HG03575 (cell line): ENCODE measurements around the gene PXMP4.

Source experiments
- ATAC-seq: cut with Tn5 transposase; IDR thresholded peaks from one replicate; pipeline ENCODE4 v1.9.1; 2021; ENCODE audit not compliant: unreplicated experiment, insufficient number of reproducible peaks, low FRiP score; ENCODE audit errors: extremely low read depth

The PXMP4 gene

DNA sequence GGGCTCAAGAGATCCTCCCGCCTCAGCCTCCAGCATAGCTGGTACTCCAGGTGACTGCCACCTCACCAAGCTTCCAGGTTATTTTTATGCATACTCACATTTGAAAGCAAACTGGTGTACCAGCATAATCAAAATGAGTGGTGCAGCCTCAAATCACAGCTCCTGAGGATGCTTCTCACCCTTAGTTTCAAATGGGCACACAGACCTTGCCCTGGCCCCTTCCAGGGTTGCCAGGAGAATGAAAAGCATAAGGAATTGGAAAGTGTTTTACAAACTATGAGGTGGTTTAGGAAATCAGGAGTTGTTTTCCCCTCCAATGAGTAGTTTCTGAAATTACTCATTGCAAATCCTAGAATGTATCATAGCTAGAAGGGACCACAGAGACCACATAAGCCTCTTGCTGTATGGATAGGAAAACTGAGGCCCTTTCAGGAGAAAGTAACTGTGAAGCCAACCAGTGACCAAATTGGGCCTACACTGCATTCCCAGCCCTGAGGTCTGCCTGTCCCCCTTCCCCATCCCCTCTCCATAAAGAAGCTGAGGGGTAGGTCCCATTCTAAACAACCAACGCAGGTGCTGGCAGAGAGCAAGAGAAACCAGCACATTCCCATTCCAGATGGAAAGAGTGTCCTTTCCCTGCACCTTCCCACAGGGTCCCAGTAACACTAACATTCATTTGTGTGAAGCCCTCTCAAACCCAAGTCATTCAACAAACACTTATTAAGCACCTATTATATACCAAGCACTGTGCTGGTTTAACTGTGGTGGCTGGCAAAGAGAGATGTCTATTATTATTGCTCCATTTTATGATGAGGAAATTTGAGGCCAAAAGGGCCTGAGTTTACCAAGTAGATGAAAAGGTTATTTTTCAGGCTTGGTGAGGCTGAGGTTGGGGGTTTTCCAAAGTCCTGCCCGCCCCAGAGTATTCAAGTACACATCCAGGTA lies 31.8 kb downstream of the PXMP4 start:
- ATAC-seq = no peak

DNA sequence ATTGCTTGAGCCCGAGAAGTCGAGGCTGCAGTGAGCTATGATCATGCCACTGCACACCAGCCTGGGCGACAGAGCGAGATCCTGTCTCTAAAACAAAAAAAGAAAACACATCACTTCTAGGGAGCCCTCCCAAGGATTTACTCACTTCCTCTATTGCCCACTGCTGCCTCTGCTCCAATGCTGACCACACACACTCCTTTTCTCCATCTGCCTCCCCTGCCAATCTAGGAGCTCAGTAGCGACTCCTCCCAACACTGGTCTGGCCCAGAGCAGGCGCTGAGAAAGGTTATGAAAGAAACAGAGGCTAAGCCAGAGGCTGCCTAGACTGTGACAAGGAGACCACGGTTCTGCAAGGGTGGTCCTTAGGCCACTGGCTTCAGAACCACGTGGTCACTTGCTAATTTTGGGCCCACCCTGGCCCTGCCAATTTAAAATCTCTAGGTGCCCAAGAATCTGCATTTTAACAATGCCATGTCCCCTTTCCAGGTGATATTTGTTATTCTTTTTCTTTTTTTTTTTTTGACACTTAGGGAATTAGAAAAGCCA lies 32.7 kb downstream of the PXMP4 start:
- ATAC-seq = no peak

GRCh38 chr20:33686984-33687366 lies 33.1 kb downstream of the PXMP4 start:
- ATAC-seq = no peak

- peak; percentile 29 for ATAC-seq
Observed at GRCh38 chr20:33686100-33686983, 33.8 kb downstream of the PXMP4 start, which contains the start of gene E2F1. E2F1 (minus strand) TSS chr20:33686385; CDS start chr20:33686264, 121 bp downstream.

DNA sequence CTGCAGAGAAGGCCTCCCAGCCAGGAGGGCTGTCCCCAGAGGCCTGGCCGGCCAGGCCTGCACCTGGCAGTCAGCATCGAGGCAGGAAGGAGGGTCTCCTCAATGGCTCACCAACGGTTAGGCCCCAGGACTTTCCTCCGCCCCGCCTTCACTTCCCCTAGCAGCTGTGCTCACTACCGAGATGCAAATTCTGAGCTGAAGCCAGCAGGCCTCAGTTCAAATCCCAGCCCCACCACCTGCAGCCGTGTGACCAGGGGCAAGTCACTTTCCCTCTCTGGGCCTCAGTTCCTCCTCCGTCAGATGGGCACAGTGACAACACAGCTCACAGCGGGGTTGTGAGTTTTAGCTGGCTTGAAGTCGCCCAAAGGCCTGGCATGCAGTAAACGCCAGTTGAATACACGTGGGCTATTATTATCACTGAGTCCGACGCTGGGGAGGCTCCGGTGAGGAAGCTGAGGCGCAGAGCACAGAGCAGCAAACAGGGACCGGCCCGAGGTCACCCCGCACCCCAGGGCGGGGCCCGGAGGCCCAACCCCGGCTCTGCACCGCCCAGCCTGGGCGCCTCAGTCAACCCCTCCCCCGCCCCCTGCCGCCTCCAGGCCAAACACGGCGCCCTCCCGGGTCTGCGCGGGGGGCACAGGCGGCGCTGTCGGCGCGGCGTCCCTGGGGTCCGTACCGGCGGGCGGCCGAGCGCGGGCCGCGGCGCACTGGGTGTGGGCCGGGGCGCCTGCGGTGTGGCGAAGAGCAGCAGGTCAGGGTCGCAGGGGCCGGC lies 34.6 kb downstream of the PXMP4 start:
- no peak for ATAC-seq

DNA sequence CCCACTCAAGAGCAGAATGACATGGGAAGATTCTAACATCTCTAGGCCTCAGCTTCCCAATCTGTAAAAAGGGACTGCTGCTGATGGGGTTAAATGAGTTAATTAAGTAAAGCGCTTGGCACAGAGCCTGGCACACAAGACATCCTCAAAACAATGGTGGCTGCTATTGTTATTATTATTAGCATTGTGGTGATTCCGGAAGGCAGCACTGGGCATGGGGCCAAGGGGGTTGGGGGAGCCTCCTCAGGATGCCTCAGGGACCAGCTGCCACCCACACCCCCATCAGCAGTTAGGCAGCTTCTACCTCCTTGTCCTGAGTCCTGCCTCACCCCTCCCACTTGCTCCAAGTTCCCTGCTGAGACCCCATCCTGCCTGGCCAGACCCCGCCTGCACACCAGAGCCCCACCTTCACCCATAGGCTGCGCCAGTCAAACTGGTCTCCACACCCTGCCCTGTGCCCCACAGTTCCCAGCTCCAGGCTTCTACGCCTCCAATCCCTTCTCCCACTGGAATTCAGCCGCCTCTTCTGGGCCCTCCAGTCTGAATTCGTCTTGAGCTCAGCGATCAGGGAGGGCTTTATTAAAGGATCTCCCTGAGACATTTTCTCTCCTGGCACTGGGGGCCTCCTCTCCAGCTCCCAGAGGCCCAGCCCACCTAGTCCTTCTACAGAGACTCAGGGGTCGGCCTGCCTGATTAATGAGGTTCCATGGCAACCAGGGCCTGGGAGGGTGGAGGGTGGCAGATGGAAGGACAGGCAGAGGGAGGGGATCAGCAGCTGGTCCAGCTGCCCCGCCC lies 35.4 kb downstream of the PXMP4 start:
- no peak for ATAC-seq

GRCh38 chr20:33681728-33682353 lies 38.3 kb downstream of the PXMP4 start:
- ATAC-seq = no peak

DNA sequence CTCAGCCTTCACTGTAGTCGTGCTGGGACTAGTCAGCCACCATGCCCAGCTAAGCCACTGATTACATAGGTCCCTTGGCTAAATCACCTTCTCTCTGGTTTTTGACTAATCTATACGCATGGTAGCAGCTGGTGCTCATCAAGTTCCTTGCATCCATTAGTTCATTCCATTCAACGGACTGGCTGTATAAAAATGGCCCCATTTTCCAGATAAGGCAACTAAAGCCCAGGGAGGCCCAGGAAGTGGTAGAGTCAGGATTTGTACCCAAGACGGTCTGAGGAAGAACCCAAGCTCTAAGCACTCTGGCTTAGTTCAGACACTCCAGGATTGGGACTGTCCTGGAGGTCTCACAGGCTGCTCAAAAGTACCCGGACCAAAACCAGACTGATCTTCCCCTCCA lies 38.8 kb downstream of the PXMP4 start:
- no peak for ATAC-seq

DNA sequence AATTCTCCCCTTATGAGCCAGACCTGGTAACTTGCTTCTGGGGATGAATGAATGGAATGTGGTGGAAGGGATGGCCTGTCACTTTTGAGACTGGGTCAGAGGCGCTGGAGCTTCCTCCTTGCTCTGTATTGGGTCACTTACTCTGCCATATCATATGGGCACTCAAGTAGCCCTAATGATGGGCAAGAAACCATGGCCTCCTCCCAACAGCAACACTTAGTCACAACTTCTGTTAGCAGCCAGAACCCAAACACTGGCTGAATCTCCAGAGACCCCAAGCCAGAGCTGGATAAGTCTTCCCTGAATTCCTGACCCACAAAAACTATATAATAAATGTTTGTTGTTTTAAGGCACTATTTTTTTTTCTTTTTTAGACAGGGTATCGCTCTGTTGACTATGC lies 39.4 kb downstream of the PXMP4 start:
- no peak for ATAC-seq

GRCh38 chr20:33679758-33680485 lies 40.2 kb downstream of the PXMP4 start:
- no peak for ATAC-seq

GRCh38 chr20:33677991-33678702 lies 42.0 kb downstream of the PXMP4 start:
- no peak for ATAC-seq

- ATAC-seq = no peak
Observed at GRCh38 chr20:33676652-33677645, 43.2 kb downstream of the PXMP4 start.

GRCh38 chr20:33676121-33676520 lies 44.0 kb downstream of the PXMP4 start:
- no peak for ATAC-seq

GRCh38 chr20:33675136-33675959 lies 44.8 kb downstream of the PXMP4 start:
- ATAC-seq = no peak
